GM19324 (cell line): Measurements from ENCODE around the gene UNC119B.

ENCODE experiments used
- ATAC-seq: cut with Tn5 transposase; IDR thresholded peaks from one replicate; pipeline ENCODE4 v1.9.1; 2021; ENCODE audit warnings: mild to moderate bottlenecking, moderate library complexity; ENCODE audit not compliant: unreplicated experiment, low FRiP score

Gene UNC119B

DNA sequence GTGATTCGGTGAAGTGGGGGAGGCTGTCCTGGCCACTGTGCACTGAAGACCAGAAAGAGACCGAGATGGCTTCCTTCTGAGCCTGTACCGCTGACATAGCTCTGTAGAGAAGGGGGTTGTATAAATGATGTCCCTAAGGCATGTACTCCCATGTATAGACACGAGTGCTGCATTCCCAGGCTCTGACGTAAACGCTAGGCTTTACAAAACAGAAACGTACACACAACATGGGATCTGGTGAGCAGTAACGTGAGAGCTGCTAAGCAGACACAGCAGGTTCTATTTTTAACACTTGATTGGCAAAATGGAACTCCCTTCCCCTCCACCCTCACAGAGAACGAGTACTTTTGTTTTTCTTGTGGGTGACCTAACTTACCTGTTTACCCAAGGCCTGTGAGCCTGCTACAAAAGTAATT is 51.3 kb downstream of the UNC119B start:
- ATAC-seq, result no peak

DNA sequence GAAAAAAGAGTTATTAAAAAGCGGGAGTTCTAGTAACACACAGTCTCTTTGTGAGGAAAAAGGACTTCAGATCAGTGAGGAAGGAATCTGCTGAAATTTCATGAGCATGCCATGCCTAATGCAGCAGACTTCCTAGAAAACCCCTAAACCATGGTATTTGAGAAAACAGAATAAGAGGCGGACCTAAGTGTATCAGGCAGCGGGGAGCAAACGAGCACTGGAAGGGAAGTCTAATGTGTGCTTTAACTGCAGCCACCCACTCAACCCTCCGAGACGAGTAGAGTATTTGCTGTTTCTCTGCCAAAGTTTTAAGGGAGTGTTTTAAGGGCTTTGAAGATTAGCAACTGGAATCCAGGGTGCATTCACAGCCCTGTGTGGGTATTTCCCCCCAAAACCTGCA is 51.8 kb downstream of the UNC119B start:
- no peak for ATAC-seq

DNA sequence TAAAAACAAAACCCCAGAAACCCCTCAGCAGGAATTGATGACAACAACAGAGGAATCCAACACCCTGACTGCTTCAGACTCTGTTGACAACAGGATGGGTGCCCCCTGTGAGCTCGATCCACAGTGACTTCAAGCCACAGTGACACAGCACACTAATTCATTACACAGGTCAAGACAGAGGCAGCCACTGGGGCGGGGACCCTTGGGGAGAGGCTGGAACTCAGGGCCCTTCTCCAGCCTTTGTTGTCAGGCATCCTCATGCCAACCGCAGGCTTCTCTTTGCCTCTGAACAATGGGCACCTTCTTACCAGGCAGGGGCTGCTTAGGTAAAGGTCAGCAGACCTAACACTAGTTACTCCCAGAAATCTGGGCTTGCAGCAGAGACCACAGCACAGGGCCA is 53.0 kb downstream of the UNC119B start:
- no peak for ATAC-seq

DNA sequence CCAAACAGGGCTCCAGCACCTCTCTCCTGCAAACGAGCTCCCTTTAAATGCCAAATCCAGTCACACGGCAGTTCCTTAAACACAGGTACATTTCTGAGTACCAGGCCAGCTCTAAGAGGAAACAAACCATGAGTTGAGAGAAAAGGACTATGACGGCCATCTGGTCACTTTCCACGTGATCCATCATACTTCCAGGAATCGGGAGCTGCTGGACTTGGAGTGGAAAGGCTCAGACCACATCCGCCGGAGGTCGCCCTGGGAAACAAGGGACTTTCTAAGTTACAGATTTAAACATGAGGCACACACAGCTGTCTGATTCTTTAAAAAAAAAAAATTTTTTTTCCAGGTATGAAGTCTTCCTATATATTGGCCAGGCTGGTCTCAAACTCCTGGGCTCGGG is 54.6 kb downstream of the UNC119B start:
- ATAC-seq, result no peak

DNA sequence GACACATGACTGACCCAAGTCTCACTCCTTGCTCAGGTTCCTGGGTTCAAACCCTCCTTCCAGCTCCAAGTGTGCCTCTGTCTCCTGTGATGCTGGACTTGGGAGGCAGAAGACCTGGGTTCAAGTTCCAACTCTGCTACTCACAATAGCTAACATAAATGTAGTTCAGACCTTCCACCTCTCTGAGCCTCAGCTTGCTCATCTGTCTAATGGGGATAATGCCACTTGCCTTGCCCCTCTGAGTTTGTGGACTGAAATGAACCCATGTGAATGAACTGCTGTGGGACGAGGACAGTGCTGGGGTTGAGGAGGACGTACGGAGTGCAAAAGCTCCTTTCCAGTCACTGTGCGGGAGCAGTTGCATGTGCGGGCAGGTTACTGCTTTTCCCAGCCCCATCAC is 56.3 kb downstream of the UNC119B start:
- ATAC-seq, result no peak

DNA sequence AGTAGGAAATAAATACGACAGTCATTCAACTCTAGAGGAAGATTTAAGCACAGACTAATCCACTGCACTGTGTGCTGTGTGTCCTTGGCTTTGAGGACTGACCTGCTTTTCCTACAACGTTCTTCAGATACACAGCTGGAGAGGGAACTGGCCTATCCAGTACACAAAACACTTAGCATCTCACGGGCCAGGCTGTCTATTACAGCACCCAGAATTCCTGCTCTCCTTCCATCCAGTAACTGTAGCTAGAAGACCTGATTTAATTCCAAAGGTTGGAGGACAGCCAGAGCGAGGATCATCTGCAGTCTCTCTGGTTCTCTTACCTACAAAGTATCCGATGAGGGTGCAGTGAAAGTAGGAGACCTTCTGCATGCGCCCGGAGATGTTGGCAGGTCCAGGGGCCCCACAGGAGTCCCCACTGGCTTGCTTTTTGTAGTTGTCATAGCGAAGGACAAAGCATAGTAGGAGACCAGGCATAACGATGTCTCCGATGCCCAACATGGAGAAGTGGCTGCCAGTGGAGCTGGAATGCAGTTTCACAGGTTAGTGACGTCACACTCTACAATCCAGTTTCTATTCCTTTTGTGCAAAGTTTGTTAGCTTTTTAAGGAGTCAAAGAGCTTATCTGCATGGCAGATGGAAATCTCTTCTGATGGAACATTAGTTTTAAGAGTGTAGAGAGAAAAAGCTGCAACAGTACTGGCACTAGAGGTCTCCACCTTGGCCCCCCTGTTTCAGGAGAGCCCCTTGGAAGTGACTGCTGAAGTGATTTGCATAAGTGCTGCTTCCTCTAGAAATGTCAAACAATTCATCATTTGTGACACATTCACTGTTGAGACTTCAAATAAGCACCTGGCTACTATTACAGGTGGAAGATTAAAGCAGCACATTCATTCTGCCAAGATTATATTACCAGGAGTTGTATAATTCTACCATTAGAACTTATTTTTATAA is 57.1 kb downstream of the UNC119B start:
- no peak for ATAC-seq

DNA sequence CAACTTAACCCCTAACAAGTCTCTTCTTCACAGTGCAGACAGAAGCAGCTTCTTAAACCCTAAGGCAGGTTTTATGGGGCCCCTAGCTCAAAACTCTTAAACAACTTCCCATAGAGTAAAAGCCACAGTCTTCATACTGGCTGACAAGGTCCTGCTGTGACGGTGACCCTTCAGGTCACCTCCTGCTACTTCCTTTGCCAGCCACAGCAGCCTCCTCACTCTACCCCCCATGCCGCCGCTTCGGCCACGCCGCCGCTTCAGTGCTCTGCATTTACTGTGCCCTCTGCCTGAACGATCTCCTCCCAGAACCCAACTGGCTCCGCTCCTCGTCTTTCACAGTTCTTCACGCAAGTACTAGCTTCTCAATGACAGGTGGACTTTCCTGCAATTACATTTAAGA is 60.8 kb downstream of the UNC119B start:
- ATAC-seq, result no peak
